ENCODE results near the gene C1QTNF5.

C1QTNF5 gene

GRCh38 chr11:119342362-119343130 lies 1.9 kb upstream of the C1QTNF5 start:
- TF ChIP-seq ZFX (IDR thresholded peaks at IDR 0.05; ENCODE audit: borderline replicate concordance): no peak
- TF ChIP-seq, protein P1, sequence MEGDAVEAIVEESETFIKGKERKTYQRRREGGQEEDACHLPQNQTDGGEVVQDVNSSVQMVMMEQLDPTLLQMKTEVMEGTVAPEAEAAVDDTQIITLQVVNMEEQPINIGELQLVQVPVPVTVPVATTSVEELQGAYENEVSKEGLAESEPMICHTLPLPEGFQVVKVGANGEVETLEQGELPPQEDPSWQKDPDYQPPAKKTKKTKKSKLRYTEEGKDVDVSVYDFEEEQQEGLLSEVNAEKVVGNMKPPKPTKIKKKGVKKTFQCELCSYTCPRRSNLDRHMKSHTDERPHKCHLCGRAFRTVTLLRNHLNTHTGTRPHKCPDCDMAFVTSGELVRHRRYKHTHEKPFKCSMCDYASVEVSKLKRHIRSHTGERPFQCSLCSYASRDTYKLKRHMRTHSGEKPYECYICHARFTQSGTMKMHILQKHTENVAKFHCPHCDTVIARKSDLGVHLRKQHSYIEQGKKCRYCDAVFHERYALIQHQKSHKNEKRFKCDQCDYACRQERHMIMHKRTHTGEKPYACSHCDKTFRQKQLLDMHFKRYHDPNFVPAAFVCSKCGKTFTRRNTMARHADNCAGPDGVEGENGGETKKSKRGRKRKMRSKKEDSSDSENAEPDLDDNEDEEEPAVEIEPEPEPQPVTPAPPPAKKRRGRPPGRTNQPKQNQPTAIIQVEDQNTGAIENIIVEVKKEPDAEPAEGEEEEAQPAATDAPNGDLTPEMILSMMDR (IDR thresholded peaks at IDR 0.05): no peak
- no peak overlapping the region for H3K27ac ChIP-seq

DNA sequence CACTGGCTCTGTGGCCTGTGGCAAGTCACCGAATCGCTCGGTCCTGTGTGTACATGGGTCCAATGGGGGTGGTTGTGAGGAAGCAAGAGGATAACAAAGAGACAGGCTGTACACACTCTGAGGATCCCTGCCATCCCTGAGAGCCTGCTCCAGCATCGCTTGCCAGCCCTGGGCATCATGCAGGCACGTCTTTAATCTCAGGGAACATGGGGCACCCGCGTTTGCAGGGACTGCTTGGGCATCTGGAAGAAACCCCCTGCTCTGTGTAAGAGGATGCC lies 1.3 kb upstream of the C1QTNF5 start:
- no peak for TF ChIP-seq ZFX (IDR thresholded peaks at IDR 0.05; ENCODE audit: borderline replicate concordance)
- TF ChIP-seq, protein P1 (IDR thresholded peaks at IDR 0.05): no peak
- no peak overlapping the region for H3K27ac ChIP-seq

GRCh38 chr11:119341222-119342022 lies 739 bp upstream of the C1QTNF5 start:
- no peak overlapping the region for H3K27ac ChIP-seq
- TF ChIP-seq, protein P1 (IDR thresholded peaks at IDR 0.05): no peak
- no peak for TF ChIP-seq ZFX (IDR thresholded peaks at IDR 0.05; ENCODE audit: borderline replicate concordance)

DNA sequence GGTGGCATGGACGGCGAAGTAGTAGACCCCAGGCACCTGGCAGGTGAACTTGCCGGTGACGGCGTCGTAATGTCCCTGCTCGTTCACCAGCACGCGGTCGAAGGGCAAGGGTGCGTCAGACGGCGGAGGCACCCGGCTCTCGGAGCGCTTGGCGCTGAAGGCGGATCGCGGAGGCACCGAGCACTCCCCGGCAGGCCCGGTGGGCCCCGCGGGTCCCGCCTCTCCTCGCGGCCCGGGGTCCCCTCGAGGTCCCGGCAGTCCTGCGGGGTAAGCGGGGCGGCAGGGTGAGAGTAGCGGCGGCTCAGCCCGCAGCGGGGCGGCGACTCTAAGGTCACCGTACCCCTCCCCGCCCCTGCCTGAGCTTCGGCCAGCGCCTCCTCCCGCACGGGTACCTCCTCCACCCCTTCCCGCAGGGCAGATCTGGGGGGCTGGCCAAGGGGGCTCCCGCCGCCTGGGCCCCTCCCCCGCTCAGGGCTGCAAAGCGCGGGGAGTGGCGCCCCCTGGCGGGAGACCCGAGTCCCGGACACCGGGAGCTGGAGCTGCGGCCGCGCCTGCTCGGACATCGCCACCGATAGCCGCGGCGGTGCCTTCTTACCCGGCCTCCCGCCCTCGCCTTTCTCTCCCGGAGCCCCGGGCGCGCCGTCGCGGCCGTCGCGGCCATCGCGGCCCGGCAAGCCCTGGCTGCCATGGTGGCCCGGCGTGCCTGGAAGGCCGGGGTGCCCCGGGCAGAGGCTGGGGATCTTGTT lies 921 bp downstream of the C1QTNF5 start:
- no peak for TF ChIP-seq ZFX (IDR thresholded peaks at IDR 0.05; ENCODE audit: borderline replicate concordance)
- TF ChIP-seq, protein P1 (IDR thresholded peaks at IDR 0.05): peak; percentile 97
- H3K27ac ChIP-seq: no peak overlapping the region

DNA sequence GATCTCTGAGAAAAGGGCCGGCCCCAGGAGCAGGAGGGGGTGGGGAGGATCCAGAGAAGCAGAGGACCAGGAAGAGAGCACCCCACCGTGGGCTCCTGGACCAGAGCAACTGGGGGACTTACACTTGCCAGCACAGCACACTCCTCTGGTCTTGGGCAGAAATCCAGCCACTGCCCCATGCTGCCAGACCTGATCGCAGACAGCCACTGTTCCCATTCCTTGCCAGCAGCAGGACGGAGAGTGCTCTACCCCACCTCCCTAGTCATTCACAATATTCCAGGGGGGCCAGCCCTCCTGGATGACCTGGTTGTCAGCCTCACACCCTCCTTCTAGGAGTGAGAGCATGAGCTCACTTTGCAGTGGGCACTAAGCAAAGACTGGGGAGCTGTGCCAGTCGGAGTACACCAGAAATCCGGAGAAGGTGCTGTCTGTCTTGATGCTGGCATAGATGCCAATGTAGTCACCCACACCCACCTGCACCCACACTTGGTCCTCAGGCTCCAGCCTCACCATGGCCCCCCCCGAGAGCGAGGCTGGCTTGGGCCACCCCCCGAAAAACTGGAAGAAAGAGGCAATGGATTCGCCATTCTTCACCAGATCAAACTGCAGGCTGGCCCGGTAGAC lies 1.6 kb downstream of the C1QTNF5 start:
- TF ChIP-seq ZFX (IDR thresholded peaks at IDR 0.05; ENCODE audit: borderline replicate concordance): no peak
- TF ChIP-seq, protein P1 (IDR thresholded peaks at IDR 0.05): no peak
- H3K27ac ChIP-seq: no peak overlapping the region

DNA sequence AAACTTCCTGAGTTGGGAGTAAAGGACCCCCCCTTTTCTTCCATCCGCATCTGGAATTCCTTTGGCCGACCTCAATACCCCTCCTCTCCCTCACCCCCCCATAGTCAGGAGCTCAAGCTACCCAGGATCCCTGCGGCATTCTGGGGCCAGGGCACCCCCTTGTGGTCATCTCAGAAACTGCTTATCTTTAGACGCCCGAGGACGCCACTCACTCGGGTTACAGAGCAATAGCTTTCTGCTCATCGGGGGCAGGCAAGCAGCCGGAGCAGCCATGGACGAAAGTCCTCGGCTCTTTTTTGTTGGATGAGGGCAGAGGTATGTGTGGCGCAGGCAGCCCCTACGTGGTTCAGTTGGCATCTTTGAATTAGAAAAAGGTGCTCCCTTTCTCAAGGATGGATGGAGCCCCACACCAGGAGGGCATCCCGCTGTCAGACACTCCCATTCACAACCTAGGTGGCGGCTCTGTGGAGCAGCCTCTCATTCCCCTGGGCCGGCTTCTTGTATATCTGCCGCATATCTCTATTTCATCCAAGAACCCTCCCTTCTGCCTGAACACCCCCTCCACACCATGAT lies 2.3 kb downstream of the C1QTNF5 start:
- H3K27ac ChIP-seq: no peak overlapping the region
- TF ChIP-seq ZFX (IDR thresholded peaks at IDR 0.05; ENCODE audit: borderline replicate concordance): no peak
- TF ChIP-seq, protein P1 (IDR thresholded peaks at IDR 0.05): peak; percentile 90
